GM18868 (cell line): ENCODE results near the gene PCGF2.

Experiments
- ATAC-seq: cut with Tn5 transposase; IDR thresholded peaks from one replicate; pipeline ENCODE4 v1.9.1; 2021; ENCODE audit warnings: mild to moderate bottlenecking, moderate library complexity; ENCODE audit not compliant: unreplicated experiment

PCGF2 gene

DNA sequence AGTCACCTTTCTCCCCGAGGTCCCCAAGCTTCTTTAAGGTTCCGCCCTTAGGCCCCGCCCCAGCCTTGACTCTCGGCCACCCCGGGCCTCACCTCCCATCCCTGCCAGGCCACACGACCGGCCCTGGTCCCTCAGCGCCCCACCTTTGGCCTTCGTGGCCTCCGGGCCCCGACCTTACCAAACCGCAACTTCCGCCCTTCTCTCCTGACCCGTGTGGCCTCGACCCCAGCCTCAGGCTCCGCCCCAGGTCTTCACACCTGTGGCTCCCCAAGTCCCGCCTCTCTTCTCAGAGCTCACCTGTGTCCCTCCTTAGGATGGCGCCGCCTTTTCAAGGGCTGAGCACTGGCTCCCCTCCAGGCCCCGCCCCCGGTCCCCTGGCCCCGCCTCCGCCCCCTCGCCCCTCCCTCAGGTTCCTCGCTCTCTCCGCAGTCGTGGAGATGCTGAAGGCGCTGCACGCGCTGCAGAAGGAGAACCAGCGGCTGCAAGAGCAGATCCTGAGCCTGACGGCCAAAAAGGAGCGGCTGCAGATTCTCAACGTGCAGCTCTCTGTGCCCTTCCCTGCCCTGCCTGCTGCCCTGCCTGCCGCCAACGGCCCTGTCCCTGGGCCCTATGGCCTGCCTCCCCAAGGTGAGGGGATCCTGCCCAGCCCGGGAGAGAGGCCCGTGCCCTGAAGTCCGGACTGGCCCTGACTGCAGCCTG is 28.0 kb downstream of the PCGF2 start:
- no peak for ATAC-seq

DNA sequence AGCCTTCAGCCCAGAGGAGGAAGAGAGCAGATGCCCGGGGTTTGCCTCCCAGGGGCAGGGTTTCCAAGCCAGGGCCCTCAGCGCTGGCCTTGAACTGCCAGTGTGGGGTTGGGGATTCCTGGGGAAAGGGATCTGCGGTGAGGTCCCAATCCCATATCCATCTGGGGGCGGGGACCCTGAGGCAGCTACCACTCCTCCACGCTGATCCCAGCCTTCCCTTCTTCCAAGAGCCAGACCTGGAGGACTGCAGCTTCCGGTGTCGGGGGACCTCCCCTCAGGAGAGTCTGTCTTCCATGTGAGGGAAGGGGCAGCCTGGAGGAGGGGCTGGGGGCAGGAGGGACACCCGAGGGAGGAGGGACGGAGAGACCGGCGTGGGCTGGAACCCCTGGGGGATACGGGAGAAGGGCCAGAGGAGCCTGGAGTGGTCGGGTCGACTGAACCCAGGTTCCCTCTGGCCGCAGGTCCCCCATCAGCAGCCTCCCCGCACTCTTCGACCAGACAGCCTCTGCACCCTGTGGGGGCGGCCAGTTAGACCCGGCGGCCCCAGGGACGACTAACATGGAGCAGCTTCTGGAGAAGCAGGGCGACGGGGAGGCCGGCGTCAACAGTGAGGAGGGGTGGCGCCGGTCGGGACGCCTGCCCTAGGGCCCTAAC is 28.7 kb downstream of the PCGF2 start:
- ATAC-seq, result no peak

DNA sequence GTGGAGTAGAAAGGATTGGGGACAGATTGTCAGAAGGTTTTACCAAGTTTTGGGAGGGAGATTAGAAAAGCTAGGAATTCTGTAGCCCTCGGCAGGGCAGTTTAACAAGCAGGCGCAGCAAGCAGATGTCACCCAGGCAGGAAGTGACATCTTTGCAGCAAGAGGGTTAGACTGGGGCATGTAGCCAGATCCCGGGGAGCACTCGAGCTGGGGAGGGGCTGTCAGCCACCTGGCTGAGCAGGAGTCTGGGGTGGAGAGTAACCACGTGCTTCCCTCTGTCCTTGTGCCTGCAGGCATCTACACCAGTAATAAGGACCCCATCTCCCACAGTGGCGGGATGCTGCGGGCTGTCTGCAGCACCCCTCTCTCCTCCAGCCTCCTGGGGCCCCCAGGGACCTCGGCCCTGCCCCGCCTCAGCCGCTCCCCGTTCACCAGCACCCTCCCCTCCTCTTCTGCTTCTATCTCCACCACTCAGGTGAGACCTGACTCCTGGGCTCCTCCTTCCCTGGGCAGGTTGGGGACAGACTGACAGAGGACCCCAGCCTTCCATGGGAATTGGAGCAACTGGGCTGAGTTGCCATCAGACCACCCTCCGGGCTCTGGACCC is 30.9 kb downstream of the PCGF2 start:
- ATAC-seq, result no peak

DNA sequence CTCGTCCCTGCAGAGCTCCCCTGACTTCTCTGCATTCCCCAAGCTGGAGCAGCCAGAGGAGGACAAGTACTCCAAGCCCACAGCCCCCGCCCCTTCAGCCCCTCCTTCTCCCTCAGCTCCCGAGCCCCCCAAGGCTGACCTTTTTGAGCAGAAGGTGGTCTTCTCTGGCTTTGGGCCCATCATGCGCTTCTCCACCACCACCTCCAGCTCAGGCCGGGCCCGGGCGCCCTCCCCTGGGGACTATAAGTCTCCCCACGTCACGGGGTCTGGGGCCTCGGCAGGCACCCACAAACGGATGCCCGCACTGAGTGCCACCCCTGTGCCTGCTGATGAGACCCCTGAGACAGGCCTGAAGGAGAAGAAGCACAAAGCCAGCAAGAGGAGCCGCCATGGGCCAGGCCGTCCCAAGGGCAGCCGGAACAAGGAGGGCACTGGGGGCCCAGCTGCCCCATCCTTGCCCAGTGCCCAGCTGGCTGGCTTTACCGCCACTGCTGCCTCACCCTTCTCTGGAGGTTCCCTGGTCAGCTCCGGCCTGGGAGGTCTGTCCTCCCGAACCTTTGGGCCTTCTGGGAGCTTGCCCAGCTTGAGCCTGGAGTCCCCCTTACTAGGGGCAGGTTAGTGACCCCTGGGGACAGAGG is 31.6 kb downstream of the PCGF2 start:
- no peak for ATAC-seq

DNA sequence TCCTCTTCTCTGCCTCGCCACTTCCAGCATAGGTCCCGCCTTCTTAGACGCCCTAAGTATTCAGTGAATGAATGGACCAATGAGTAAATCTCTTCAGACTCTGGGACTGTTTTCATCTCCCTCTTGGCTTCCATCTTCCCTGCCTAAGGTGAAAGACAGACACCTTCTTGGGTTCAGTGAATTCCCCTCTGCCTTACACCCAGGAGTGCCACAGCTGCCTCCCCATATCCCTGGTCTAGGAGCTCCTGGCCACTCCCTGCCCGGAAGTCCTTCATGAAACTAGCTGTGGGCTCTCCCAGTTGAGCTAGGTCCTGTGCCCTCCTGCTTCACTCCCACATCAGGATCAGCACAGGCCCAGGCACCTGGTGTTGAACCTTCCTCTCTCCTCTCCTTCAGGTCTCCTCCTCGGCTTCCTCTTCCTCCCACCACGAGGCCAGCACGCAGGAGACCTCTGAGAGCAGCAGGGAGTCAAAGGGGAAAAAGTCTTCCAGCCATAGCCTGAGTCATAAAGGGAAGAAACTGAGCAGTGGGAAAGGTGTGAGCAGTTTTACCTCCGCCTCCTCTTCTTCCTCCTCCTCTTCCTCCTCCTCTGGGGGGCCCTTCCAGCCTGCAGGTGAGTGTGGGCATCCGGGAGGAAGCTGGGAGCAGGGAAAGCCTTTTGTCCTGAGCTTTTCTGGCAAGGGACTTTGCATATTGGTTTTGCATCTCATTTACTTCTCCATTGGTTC is 32.8 kb downstream of the PCGF2 start:
- no peak for ATAC-seq

DNA sequence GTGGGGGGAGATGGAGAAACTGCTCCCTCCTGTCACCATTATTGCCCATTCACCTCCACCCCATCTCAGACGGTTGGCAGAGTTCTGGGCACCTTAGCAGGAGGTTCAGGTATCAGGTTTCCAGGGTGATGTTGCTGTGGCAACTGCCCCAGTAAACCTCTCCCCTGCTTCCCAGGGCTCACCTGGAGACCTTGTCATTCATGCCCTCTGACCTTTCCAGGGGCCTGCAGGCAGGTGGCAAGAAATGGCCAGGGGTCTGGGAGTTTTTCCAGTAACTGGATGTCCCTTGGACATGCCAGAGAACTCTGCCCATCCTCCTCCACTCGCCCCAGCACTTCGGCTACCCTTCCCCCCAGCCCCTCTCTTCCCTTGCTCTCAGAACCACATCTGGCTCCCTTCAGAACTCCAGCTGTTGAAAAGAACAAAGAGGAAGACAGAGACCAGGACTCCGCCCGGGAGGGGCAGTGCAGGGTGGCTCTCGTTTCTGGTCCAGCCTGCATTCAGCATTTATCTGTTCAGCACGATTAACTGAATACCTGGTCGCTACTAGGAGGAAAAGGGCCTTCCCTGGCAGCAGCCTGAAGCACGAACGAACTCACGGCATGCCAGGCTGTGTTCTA is 34.6 kb downstream of the PCGF2 start:
- ATAC-seq, result no peak

DNA sequence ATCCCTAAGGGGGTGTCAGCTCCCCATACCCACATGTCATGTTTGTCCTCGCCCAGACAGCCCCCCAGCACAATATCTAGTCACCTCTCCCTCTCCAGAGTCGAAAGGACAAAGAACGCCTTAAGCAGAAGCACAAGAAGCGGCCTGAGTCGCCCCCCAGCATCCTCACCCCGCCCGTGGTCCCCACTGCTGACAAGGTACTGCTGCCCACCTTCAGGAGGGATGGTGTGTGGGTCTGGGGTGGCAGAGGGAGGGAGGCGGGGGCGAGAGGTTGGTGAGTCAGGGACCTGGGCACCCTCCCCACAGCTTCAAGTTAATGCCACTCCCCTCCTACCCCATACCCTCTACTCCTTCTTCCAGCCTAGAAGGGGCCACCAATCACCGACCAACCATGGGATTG is 35.5 kb downstream of the PCGF2 start:
- no peak for ATAC-seq

DNA sequence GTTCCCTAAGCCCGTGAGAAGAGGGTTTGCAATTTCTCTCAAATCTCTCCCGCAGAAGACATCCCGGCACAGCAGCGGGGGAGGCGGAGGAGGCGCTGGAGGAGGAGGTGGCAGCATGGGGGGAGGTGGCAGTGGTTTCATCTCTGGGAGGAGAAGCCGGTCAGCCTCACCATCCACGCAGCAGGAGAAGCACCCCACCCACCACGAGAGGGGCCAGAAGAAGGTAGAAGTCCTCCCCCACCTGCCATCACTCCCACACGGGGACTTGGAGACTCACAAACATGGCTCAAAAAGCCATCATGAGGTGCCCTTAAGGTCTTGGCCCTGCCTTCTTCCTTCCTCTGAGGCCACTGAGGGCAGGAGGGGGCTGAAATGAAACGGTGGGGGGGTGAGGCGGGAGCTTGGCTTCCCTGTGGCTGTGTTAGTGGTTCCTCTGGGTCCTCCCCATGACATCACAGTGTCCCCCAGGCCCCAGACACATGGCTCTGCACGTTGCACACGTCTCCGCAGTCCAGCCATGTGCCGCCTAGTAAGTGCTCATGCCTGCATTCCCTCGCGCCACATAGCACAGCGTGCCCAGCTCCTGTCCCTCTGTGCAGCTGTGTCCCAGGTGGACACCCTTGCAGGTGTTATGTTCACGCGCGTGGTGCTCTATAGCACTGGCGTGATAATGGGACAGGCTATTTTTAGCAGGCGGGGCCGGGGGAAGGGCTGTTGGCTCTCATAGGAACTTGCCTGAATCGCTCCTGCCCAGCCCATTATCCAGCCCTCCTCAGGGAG is 36.2 kb downstream of the PCGF2 start:
- no peak for ATAC-seq

DNA sequence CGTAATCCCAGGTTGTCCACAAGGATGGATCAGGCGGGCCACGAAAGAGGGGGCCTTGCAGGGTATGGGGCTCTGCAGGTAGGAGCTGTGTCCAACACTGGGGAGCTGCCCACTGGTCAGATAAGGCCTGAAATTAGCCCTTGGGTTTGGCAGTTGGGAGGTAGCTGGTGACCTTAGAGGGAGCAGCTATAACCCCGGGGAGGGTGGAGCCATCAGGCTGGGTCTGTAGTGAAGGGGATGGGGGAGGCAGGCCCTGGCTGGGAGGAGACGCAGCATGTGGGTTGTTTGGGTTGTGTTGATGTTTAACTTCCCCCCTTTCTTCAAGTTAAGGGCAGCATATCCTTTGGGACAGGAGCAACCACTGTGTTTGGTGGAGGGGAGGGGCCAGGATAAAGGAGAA is 37.2 kb downstream of the PCGF2 start:
- no peak for ATAC-seq

DNA sequence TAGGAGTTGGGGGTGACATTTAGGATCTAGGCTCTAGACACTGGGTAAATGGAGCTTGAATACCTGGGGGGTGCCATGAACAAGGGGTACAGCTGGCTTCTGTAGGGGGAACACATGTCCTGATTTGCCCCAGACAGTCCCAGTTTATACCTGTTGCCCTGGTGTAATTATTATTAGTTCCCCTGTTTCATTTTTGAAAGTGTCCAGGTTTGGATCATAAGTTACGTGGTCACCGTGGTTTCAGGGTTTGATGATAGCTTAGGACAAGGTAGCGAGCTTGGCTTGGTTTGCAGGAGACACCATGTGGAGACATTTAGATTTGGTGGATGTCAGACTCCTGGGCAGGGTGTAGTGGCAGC is 37.6 kb downstream of the PCGF2 start:
- no peak for ATAC-seq

DNA sequence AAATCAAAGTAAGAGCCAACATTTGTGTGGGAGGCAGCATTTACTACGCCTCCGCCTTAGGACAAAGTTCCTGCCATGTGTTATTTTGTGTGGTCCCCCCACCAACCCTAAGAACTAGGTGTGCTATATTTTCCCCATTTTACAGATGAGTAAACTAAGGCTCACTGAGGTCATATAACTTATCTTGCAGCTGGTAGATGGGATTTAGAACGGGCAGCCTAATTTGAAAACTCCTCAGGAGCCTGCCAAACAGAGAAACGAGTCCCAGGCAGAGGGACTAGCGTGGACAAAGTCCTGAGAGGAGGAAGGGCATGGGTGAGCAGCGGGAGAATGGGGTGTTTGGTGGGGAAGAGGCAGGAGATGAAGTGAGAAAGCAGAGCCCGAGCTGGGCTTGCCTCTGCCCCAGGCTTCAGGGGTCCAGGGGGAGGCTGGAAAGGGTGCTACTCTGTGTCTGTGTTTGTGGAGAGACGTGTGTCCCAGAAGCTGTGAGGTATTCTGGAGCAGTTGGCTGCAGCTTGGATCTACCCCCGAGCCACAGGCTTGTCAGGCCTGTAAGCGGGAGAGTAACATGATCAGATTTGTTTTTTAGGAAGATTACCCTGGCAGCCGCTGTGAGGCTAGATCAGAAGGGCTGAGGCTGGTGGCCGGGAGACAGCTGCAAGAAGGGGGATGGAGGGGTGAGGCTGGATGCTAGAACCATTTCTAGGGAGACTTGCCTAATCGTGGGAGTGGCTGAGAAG is 38.1 kb downstream of the PCGF2 start:
- ATAC-seq, result no peak

DNA sequence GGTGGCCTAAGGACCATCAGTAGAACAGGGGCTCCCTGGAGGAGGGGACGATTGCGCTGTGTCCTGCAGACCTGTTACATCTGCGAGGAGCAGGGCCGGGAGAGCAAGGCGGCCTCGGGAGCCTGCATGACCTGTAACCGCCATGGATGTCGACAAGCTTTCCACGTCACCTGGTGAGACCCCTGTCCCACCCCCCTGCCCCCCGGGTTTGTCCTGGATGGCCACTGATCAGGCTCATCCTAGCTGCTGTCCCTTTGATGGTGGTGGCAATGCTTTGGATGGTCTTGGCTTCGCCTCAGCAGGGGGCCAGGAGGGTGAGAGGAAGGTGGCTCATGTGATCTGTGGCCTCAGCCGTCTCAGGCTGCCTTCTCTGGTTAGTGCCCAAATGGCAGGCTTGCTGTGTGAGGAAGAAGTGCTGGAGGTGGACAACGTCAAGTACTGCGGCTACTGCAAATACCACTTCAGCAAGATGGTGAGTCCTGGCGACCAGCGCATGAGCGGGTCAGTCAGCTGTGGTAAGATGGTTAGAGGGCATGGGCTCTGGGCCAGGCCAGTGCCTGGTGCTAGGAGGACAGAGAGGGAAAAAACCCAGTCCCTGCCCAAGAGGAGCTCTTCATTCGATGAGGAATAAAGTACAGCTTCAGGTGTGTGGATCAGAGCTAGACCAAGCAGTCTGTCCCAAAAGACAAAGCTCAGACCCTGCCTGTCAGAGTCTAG is 38.9 kb downstream of the PCGF2 start:
- ATAC-seq, result no peak

DNA sequence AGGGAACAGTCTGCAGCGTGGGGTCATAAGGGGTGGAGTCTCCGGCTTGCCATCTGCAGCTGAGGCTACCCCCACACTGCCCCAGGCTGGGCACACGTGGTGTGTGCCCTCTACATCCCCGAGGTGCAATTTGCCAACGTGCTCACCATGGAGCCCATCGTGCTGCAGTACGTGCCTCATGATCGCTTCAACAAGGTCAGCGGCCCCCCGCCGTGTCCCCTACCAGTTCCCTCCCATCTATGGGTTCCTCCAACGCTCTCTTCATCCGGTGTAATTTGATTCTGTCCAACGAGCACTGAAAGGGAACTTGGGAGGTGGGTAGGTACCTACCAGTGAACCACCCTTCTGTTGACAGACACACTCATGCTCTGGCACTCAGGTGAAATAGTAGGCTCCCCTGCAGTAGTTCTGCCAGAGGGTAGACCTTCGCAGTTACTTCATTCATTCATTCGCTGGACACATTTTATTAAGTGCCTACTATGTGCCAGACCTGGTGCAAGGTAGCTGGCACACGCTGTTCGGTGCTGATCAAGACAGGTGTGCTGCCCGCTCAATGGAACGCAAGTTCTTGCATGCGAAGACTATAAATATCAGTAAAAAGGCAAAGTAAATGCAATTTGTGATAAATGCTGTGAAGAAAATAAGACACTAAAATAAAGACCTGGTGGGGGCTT is 40.3 kb downstream of the PCGF2 start:
- ATAC-seq, result no peak

DNA sequence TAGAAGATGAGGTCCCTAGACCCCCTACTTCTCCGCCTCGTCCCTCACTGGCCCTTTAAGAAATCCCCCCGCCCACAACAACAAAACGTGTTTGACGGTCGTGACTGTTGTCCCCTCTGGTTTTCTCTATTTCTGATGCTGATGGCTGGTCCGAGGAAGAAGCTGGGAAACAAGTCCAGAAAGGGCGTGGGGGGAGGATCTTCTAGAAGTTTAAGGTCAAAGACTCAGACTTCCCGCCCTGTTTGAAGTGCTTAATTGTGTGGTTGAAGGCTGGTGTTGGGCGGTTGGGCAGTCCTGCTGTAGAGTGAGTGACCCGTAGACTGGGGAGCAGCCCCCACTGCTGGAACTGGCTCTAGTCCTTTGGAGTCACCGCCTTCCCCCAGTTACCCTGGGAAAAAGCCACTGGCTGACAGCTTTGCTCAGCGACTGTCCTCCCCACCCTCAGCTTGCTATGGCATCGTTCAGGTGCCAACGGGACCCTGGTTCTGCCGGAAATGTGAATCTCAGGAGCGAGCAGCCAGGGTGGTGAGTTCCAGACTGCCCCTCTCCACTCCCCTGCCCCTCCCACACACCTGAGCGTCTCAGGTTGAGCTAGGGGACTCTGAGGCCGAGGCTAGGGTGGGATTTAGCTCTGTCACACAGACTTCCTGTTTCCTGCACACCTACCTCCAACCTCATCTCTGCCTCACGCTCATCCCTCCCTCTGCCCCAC is 41.5 kb downstream of the PCGF2 start:
- ATAC-seq, result no peak

DNA sequence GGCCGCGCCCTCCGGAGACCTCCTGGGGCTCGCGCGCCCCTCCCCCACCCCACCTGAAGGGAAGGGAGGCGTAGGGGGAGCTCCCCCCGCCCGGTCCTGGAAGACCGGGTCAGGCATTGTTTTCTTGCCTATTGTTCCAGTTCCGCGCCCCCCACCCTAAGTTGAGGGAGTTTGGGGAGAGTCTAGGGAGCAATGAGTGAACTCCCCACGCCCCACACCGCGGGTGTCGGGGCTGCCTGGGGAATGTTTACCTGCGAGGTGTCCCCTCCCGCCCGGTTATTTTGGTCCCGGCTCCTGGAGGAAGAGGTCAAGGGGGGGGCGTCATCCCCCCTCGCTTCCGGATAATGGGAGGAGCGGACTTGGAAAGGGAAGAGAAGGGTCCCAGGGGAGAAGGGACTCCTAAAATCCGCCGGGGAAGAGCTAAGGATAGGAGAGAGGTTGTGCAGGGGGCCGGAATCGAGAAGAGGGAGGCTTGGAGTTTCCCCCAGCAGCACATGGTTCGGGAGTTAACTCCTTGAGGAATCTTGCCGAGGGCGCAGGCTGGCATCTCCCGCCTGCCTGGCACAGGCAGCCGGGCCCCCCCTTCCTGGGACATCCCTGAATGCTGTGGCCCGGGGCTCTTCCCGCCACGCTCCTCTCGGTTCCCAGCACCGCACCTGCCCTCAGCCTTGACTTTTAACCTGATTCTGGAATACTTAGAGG is 42.2 kb downstream of the PCGF2 start:
- ATAC-seq, result no peak

DNA sequence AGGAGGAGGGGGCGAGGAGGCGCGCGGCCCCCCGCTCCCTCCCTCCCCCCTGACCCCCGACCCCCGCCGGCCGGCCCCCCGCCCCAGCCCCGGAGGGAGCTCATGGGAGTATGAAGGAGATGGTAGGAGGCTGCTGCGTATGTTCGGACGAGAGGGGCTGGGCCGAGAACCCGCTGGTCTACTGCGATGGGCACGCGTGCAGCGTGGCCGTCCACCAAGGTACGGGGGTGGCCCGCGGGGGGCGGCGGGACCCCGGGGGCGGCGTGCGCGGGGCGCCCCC is 42.7 kb downstream of the PCGF2 start:
- no peak for ATAC-seq
